Esophagus mucosa (tissue), 1 donor: ENCODE results near the gene SLC2A1. TPM values are rescaled to one million over a fixed set of nuclear protein-coding genes. Genes with fewer than 3 reads are reported as not detected.

ENCODE experiments used
- ATAC-seq: fragments of 200-7000 bp; cut with Tn5 transposase; one replicate; pipeline ENCODE4 v1.9.1; 2020
- total RNA-seq: library from RNA; stranded (reverse); gene quantifications from one replicate; pipeline ENCODE4 v1.2.4, GENCODE V29; 2023
- donor health status: DM: yes; HTN: yes; CAD: no.

The SLC2A1 gene
- total RNA-seq, 1 donor from 2014 or later, result 243 TPM

GRCh38 chr1:42979896-42980800 is 21.5 kb upstream of the SLC2A1 start:
- no peak for ATAC-seq

- ATAC-seq, result no peak
These were observed 20.4 kb upstream of the SLC2A1 start for GRCh38 chr1:42979036-42979430.

- ATAC-seq, result no peak
These were observed 19.8 kb upstream of the SLC2A1 start for GRCh38 chr1:42978317-42979035.

GRCh38 chr1:42977653-42978052 is 19.0 kb upstream of the SLC2A1 start:
- no peak for ATAC-seq

GRCh38 chr1:42975561-42976225 is 17.0 kb upstream of the SLC2A1 start:
- ATAC-seq, result no peak

GRCh38 chr1:42974767-42975437 is 16.2 kb upstream of the SLC2A1 start:
- ATAC-seq, result no peak

- no peak for ATAC-seq
These were observed 15.1 kb upstream of the SLC2A1 start for GRCh38 chr1:42973799-42974198.

GRCh38 chr1:42973286-42973685 is 14.6 kb upstream of the SLC2A1 start:
- ATAC-seq, result no peak

GRCh38 chr1:42971841-42972291 is 13.2 kb upstream of the SLC2A1 start:
- ATAC-seq, result no peak

GRCh38 chr1:42970143-42970542 is 11.5 kb upstream of the SLC2A1 start:
- no peak for ATAC-seq

- no peak for ATAC-seq
These were observed 10.0 kb upstream of the SLC2A1 start for GRCh38 chr1:42968654-42969053.

- peak; percentile 85 for ATAC-seq
These were observed 8.3 kb upstream of the SLC2A1 start for GRCh38 chr1:42966688-42967612.

GRCh38 chr1:42965378-42965777 is 6.7 kb upstream of the SLC2A1 start:
- no peak for ATAC-seq

- no peak for ATAC-seq
These were observed 5.6 kb upstream of the SLC2A1 start for GRCh38 chr1:42964044-42964812.

GRCh38 chr1:42963378-42964043 is 4.8 kb upstream of the SLC2A1 start:
- no peak for ATAC-seq

GRCh38 chr1:42962641-42963377 is 4.1 kb upstream of the SLC2A1 start:
- ATAC-seq, result peak; percentile 70

- ATAC-seq, result no peak
These were observed 2.8 kb upstream of the SLC2A1 start for GRCh38 chr1:42961312-42962091.

- ATAC-seq, result no peak
These were observed 2.1 kb upstream of the SLC2A1 start for GRCh38 chr1:42960566-42961311.
